ENCODE data around the gene SCD.
A peak's percentile ranks its signal among the peaks of the same experiment; 100 is the strongest.
"Not testable (repeated sequence)": the region's sequence is repeated elsewhere in the genome, so short reads cannot be mapped to it uniquely, and the experiment has no call there.

Gene SCD

GRCh38 chr10:100346765-100347567 is at the start of gene SCD:
TSS of gene SCD (plus strand) at chr10:100347233. CDS start at chr10:100347505, 272 bp downstream.
- no peak for FAIRE-seq

DNA sequence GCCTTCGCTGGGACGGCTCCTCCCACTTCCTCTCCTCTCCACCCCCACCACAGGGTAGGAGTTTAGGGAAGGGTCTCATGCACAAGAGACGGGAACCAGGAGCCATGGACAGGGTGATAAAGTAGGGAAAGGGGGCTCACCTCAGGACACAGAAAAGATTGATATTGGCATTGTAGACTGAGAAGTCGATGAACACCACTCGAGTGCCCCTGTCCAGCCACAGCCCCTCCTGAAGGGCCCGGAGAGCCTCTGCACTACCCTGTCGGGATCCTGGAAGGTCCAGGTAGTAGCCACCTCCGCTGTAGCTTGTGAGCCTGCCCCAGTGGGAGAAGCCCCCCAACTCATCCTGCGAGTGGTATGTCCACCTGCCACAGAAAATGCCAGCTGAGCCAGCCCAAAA is 49.8 kb upstream of the SCD start:
- FAIRE-seq, result no peak

GRCh38 chr10:100301123-100301522 is 45.9 kb upstream of the SCD start:
- not testable (repeated sequence) for FAIRE-seq

GRCh38 chr10:100303724-100304319 is 43.2 kb upstream of the SCD start:
- peak; percentile 95 for FAIRE-seq

DNA sequence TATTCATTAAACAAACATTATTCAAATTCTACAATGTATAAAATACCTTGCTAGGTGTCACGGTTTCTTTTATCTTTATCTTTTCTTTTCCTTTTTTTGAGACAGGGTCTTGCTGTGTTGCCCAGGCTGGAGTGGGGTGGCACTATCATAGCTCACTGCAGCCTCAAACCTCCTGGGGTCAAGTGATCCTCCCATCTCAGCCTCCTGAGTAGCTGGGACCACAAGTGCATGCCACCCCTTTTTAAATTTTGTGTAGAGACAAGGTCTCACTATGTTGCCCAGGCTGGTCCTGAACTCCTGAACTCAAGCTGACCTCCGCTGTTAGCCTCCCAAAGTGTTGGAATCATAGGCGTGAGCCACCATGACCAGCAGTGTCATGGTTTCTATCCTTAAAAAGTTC is 42.6 kb upstream of the SCD start:
- no peak for FAIRE-seq

DNA sequence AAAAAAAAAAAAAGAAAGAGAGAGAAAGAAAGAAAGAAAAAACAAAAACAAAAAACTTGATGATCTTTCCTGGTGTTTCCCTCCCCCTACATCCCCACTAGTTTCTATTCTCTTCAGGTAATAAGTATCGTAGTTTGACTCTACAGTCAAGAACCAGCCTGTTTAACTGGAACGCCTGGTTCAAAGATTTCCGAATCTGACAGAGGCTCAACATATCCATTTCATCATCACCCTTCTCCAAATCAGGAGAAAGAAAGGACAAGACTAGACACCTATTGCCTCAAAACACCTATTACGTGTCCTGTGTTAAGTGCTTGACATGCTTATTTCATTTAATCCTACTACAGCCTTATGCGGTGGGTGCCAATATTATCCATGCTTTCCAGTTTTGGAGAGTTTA is 40.2 kb upstream of the SCD start:
- FAIRE-seq, result no peak

DNA sequence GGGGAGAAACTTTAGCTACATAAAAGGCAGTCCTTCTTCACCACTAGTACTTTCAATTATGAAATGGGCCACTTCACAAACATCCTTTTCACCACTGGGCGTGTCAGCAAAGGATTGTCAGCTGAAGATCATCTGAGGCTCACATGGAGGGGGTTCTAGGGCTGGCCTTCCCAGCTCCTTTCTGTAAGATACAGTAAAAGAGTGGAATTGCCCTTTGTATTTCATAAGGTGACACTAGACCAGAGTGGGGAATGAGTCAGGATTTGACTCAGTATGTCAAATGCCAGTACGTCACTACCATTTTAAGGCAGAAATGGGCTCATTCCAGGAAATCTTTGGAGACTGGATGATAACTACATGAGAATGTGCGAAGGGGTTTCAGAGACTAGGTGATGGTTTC is 39.3 kb upstream of the SCD start:
- no peak for FAIRE-seq

- no peak for FAIRE-seq
Measured at GRCh38 chr10:100311298-100311697, 35.7 kb upstream of the SCD start.

DNA sequence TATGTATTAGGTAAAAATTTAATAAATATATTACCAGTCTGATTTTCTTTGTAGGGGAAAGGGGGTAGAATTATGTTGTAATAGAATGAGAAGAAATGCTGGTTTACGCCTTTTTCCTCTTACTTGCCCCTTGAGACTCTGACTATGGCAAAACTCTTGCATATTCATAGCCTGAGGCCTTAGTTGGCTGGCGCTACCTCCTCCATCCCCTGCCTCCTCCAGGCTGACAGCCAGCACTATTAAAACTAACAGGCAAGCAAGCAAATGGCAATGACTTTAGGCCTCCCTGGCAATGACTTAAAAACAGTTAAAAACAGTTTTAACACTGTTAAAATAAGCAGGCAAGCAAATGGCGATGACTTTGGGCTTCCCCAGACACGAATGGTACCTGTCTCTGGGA is 31.4 kb upstream of the SCD start:
- no peak for FAIRE-seq

GRCh38 chr10:100318207-100318606 is 28.8 kb upstream of the SCD start:
- FAIRE-seq, result no peak

DNA sequence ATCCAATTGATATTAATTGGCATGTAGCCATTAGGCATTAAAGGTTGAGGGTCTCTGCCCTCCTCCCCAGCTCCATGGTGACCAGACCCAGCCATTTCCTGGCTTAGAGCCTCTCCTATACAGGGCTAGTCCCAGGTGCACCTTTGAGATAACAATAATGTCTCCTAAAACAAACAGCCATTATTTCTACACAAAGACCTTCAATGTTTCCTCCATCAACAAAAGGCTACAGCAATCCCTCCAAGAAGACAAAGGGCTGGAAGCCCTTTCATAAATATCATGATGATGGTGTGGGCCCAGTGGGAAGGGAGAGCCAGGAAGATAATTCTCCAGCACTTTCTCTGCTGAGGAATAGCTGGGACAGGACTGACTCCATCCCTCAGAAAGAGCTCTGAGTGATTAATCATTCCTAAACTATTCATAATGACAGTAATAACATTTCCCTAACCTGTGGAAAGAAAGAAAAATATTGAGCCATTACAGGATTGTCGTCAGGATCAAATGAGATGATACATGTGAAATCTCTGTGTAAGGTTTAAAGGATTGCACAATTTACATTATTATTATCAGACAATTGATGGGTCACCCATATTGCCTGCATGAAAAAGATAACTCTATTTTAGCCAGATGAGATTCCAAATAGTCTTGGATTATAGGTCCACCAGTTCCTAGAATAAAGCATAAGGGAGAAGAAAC is 27.2 kb upstream of the SCD start:
- FAIRE-seq, result no peak

- no peak for FAIRE-seq
Measured at GRCh38 chr10:100325158-100325557, 21.9 kb upstream of the SCD start.

GRCh38 chr10:100327007-100327717 is 19.9 kb upstream of the SCD start:
- FAIRE-seq, result no peak

DNA sequence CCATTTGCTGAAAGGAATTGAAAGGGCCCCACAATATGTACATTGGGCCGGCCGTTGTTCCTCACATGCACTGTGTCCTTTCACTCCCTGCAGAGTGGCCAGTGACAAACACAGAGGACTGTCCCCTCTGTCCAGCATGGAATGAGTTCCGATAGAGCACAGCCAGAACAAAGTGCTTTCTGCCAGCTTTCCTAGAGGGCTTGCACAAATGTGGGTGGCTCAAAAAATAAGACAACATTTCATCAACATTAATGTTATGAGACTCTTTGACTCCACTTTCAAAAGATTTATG is 19.4 kb upstream of the SCD start:
- no peak for FAIRE-seq

GRCh38 chr10:100328198-100328597 is 18.8 kb upstream of the SCD start:
- no peak for FAIRE-seq

- FAIRE-seq, result no peak
Measured at GRCh38 chr10:100330079-100330478, 17.0 kb upstream of the SCD start, which contains the start of gene PKD2L1. TSS of gene PKD2L1 (minus strand) at chr10:100330228. CDS start at chr10:100330103, 125 bp downstream.

DNA sequence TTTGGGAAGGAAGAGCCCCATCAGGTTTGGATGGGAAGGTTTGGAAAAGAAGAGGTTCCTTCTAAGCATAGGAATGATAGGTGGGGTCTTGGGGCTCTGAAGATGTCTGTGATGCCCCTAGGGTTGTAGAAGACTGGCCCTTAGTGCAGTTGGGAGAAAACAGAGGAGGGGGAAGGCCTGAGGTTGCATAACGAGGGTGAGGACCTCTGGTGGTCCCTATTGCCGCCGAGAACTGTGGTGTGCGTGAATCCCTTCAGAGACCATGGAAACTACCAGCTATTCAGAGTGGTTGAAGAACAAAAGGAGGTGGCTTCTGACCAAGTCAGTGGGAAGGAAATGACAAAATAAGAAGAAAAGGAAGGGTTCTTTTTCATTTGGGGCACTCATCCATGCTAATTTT is 13.9 kb upstream of the SCD start:
- no peak for FAIRE-seq

- FAIRE-seq, result no peak
Measured at GRCh38 chr10:100333661-100334440, 13.2 kb upstream of the SCD start.

- no peak for FAIRE-seq
Measured at GRCh38 chr10:100334762-100335161, 12.3 kb upstream of the SCD start.

GRCh38 chr10:100338434-100339036 is 8.5 kb upstream of the SCD start:
- no peak for FAIRE-seq

DNA sequence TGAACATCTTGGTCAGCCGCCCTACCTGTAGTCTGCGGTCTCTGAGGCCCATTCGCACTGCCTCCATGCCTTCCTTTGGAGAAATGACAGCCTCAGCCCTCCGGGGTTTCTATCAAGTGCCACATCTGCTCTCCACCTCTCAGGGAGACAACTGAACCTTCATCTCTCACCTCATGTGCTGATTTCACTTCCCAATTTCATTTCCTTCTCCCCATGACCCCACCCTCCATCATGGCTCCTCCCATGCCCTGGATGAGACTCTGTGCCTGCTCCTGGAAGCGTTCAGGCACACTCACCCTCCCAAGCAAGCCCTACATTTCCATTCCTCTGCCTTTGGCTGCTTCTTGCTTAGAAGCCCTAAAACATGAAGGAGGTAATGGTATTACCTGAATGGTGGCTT is 7.8 kb upstream of the SCD start:
- FAIRE-seq, result no peak
